ENCODE measurements around the gene ADCY3.

DNA sequence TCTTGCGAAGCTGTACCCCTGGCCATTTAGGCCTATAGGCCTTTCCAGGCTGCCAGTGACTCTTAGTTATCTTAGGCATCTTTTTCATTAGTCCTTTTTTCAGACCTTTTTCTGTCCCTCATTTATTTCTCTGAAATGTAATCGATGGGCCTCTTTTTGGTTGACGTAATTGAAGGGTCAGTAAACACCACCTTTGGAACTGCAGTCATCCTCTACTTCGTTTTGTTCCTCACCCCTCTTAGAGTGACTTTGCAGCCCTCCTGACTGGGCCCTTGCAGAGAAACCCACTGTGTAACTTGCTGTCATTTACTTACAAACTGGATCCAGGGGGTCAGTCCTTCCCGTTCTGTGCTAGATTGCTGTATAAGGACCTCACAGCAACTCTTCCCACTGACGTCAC, 103.6 kb downstream of the ADCY3 start:
- TF ChIP-seq IRF2 (CRISPR knock-in tag; IDR thresholded peaks at IDR 0.05) = no peak
- TF ChIP-seq, protein P1, sequence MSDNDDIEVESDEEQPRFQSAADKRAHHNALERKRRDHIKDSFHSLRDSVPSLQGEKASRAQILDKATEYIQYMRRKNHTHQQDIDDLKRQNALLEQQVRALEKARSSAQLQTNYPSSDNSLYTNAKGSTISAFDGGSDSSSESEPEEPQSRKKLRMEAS (CRISPR knock-in tag; IDR thresholded peaks at IDR 0.05) = no peak
- no peak for TF ChIP-seq EZH2 (IDR thresholded peaks at IDR 0.05; ENCODE audit: borderline replicate concordance, low read depth, low read length)
- no peak for TF ChIP-seq YY1 (IDR thresholded peaks at IDR 0.05; ENCODE audit: borderline replicate concordance in 1 of 3, control insufficient read depth in 1 of 3, extremely low read depth in 1 of 3, insufficient read depth in 3 of 3, insufficient read length in 1 of 3, insufficient replicate concordance in 2 of 3, low read depth in 1 of 3, low read length in 2 of 3)
- TF ChIP-seq, protein P2, sequence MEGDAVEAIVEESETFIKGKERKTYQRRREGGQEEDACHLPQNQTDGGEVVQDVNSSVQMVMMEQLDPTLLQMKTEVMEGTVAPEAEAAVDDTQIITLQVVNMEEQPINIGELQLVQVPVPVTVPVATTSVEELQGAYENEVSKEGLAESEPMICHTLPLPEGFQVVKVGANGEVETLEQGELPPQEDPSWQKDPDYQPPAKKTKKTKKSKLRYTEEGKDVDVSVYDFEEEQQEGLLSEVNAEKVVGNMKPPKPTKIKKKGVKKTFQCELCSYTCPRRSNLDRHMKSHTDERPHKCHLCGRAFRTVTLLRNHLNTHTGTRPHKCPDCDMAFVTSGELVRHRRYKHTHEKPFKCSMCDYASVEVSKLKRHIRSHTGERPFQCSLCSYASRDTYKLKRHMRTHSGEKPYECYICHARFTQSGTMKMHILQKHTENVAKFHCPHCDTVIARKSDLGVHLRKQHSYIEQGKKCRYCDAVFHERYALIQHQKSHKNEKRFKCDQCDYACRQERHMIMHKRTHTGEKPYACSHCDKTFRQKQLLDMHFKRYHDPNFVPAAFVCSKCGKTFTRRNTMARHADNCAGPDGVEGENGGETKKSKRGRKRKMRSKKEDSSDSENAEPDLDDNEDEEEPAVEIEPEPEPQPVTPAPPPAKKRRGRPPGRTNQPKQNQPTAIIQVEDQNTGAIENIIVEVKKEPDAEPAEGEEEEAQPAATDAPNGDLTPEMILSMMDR (IDR thresholded peaks at IDR 0.05 in 2 of 3, conservative IDR thresholded peaks at IDR 0.05 in 1 of 3; ENCODE audit: insufficient read depth in 2 of 3, low read depth in 1 of 3, low read length in 3 of 3) = no peak
- TF ChIP-seq, protein P3, sequence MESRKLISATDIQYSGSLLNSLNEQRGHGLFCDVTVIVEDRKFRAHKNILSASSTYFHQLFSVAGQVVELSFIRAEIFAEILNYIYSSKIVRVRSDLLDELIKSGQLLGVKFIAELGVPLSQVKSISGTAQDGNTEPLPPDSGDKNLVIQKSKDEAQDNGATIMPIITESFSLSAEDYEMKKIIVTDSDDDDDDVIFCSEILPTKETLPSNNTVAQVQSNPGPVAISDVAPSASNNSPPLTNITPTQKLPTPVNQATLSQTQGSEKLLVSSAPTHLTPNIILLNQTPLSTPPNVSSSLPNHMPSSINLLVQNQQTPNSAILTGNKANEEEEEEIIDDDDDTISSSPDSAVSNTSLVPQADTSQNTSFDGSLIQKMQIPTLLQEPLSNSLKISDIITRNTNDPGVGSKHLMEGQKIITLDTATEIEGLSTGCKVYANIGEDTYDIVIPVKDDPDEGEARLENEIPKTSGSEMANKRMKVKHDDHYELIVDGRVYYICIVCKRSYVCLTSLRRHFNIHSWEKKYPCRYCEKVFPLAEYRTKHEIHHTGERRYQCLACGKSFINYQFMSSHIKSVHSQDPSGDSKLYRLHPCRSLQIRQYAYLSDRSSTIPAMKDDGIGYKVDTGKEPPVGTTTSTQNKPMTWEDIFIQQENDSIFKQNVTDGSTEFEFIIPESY (CRISPR knock-in tag; IDR thresholded peaks at IDR 0.05) = no peak
- no peak for TF ChIP-seq RAD51 (IDR thresholded peaks at IDR 0.05; ENCODE audit: borderline replicate concordance, low read depth)
